GM21526 (cell line): ENCODE data around the gene CCDC159.

ENCODE experiments used
- ATAC-seq: cut with Tn5 transposase; IDR thresholded peaks from one replicate; pipeline ENCODE4 v1.9.1; 2021; ENCODE audit warnings: moderate library complexity; ENCODE audit not compliant: unreplicated experiment, low FRiP score

CCDC159 gene

DNA sequence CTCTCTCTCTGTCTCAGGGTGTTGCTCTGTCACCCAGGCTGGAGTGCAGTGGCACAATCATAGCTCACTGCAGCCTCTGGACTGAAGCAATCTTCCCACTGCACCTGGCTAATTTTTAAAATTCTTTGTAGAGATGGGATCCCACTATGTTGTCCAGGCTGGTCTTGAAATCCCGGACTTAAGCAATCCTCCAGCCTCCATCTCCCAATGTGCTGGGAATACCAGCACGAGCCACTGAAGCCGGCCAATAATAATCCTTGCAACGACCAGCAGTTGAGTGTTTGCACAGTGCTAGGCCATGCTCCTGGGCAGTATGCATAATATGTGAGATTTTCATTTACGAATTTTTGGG lies 38.4 kb downstream of the CCDC159 start:
- ATAC-seq = no peak

DNA sequence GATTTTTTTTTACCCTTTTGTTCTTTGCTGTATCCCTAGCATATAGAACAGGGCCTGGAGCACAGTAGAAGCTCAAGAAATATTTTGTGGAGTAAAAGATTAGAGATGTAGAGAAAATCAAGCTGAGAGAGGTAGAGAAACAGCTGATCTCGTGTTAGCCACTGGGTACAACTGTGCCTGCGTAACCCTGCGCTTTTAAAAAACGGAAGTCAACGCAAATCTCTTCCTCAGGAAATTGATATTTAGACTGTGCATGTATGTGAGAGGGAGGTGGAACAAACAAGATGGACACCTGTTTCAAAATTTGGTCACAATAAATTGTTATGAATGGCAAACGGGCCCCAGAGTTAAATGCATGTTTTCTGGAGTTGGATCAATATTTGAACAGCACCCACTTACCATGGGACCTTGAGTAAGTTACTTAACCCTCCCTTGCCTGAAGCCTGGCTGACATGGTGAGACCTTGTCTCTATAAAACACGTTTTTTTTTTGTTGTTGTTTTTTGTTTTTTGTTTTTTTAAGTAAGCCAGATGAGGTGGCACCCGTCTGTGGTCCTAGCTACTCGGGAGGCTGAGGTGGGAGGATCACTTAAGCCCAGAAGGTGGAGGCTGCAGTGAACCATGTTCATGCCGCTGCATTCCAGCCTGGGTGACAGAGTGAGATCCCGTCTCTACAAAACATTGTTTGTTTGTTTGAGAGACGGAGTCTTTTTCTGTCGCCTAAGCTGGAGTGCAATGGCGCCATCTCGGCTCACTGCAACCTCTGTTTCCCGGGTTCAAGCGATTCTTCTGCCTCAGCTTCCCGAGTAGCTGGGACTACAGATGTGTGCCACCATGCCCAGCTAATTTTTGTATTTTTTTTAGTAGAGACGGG lies 41.1 kb downstream of the CCDC159 start:
- no peak for ATAC-seq

DNA sequence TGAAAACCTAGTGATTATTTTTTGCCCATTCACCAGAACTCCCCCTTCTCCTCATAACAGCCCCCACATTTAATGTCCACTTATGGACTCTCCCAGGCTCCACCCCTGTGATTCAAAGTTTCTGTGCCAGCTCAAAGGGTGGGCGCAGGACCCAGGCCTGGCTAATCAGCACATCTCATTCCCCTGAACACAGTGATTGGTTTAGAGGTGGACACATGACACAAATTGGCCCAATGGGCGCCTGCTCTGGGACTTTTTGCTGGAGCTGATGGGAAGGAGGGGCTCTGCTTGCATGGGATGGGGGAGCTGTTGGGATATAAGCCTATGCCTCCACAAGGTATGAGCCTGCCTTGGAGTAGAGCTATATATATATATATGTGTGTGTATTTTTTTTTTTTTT lies 44.0 kb downstream of the CCDC159 start:
- no peak for ATAC-seq

DNA sequence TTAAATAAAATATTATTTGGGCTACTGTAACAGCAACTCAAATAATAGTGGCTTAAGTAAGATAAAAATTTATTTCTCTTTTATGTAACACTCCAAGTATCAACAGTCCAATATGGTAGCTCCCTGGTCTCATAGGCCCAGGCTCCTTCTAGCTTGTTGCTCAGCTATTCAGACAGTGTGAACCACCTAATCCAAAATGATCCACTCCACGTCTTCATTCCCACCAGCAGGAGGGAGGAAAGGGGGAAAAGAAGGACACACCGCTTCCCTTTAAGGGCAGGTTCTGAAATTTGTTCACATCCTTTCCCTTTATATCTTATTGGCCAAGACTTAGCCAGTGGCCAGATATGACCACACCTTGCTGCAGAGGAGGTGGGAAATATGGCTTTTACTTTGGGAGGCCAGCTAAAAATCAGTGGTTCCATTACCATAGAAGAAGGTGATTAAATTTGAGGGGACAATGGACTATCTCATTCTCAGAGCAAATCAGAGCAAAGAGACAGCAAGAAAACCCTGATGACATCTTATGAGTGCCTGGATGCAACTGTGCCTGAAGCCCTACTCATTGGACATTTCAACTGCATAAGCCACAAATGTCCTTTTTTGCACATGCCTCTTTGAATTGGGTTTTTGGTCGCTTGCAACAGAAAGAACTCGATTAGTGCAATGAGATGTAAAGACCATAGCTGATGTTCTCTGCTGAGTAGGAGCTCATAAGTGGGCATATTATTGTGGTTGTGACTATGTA lies 44.8 kb downstream of the CCDC159 start:
- no peak for ATAC-seq

DNA sequence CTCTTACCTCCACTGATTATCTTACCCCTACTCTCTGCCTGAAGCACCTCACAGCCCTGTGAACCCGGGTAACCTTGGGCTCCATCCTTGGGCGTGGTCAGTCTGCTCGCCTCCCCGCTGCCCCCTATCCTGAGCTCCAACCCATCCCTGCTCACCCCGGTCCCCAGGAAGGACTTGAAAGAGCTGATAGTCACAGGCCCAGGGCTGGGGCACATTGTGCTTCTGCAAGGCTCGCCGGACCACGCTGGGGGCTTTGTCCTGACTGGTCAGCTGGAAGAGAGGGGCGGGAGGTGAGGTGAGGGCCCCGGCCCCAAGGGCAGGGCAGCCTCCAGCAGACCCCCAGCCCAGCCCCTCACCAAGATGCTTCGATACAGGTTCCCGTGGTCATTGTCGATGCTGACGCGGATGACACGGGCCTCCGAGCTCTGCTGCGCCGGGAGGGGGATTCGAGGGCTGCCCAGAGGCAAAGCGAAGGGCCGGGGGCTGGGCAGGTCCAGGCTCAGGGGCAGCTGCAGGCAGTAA lies 50.8 kb downstream of the CCDC159 start:
- no peak for ATAC-seq

DNA sequence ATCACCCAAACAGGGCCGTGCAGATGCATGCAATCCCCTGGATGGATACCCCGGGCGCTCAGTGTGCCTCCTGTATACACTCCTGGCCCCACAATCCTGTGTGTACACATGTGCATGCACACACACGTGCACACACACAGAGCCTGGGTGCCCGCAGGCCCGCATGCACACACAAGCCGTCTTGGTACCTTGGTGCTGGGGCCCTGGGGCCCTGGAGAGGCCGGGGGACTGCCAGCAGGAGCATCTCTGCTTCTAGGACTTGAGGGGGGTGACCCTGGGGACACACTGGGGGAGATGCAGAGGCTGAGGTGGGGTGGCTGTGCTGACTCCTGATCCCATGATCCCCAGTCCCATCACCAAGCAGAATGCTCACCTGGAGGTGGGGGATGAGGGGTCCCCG lies 53.3 kb downstream of the CCDC159 start:
- ATAC-seq = no peak

DNA sequence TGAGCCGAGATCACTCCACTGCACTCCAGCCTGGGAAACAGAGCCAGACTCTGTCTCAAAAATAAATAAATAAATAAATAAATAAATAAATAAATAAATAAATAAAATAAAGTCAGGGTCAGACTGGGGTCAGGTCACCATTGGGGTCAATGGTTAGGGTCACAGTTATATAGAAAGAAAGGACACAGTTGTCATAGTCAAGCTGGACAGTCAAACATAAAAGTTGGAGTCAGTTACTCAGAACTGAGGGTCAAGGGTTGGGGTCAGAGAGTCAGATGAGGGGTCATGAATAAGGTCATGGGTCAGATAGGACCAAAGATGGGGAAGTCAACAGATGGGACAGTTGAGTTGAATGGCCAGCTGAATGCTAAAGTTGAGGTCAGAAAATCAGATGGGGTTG lies 54.5 kb downstream of the CCDC159 start:
- ATAC-seq = no peak

DNA sequence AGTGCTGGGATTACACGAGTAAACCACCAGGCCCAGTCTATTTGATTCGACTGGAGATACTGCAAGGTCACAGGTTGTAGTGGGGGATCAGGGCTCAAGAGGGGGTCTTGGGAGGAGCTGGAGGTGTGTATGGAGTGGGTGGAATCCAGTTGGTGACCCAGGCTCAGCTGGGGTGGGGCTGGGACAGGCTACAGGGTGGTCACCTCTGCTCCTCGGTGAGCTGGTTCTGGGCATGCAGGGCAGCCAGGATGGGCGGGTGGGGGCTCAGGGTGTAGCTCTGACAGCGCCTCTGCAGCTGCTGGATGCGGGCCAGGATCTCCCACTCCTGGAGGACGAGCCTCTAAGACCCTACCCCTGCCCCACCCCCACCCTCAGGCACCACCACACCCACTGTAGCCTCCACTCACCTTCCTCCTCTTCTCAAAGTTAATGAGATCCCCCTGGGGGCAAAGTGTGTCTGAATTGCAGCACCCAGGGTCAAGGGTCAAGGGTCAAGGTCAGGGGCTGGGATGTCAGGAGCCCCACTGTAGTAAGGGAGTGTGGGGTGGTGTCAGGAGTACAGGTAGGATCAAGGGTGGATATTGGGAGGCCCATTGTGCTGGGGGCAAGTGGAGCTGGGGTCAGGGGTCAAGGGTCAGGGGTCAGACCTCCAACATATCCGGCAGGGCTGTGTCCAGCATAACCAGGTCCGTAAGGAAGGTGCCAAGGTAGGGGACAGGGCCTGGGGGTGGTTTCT lies 55.7 kb downstream of the CCDC159 start:
- no peak for ATAC-seq
